NCI-H526 treated with DMSO at 0.1 percent for 48 hours (cell line): ENCODE results near the gene NAGPA.
A peak's percentile ranks its signal among the peaks of the same experiment; 100 is the strongest.

Experiments used
- DNase-seq: peaks from one replicate; lab custom pipeline; 2025; lab: John Stamatoyannopoulos, UW

NAGPA gene

GRCh38 chr16:5002699-5003143 is 31.0 kb downstream of the NAGPA start:
- DNase-seq = no peak

- no peak for DNase-seq
Measured at GRCh38 chr16:5001986-5002385, 31.7 kb downstream of the NAGPA start.

GRCh38 chr16:5001571-5001970 is 32.2 kb downstream of the NAGPA start:
- DNase-seq = no peak

GRCh38 chr16:5000573-5001001 is 33.1 kb downstream of the NAGPA start:
- DNase-seq = no peak

- no peak for DNase-seq
Measured at GRCh38 chr16:4994719-4995434, 38.9 kb downstream of the NAGPA start.

- no peak for DNase-seq
Measured at GRCh38 chr16:4991754-4992153, 42.0 kb downstream of the NAGPA start.

GRCh38 chr16:4990415-4990814 is 43.3 kb downstream of the NAGPA start:
- DNase-seq = no peak

GRCh38 chr16:4989391-4990006 is 44.2 kb downstream of the NAGPA start:
- no peak for DNase-seq

GRCh38 chr16:4988647-4989046 is 45.1 kb downstream of the NAGPA start:
- no peak for DNase-seq

GRCh38 chr16:4987580-4988374 is 46.0 kb downstream of the NAGPA start:
- DNase-seq = no peak

GRCh38 chr16:4987250-4987579 is 46.5 kb downstream of the NAGPA start:
- no peak for DNase-seq

GRCh38 chr16:4984174-4984990 is 49.4 kb downstream of the NAGPA start:
- DNase-seq = peak; percentile 2

GRCh38 chr16:4982056-4982867 is 51.5 kb downstream of the NAGPA start:
- no peak for DNase-seq

- no peak for DNase-seq
Measured at GRCh38 chr16:4981473-4981872, 52.3 kb downstream of the NAGPA start.

GRCh38 chr16:4980691-4981090 is 53.0 kb downstream of the NAGPA start:
- DNase-seq = no peak

GRCh38 chr16:4979736-4980660 is 53.7 kb downstream of the NAGPA start:
- no peak for DNase-seq

- no peak for DNase-seq
Measured at GRCh38 chr16:4979164-4979563, 54.6 kb downstream of the NAGPA start.

GRCh38 chr16:4976611-4977145 is 57.1 kb downstream of the NAGPA start:
- DNase-seq = no peak

GRCh38 chr16:4976079-4976478 is 57.7 kb downstream of the NAGPA start:
- DNase-seq = no peak
